GM23338 (cell line): ENCODE data around the gene SPINDOC. TPM values are rescaled to one million over a fixed set of nuclear protein-coding genes. Genes with fewer than 3 reads are reported as not detected.
A peak's percentile ranks its signal among the peaks of the same experiment; 100 is the strongest.

Experiments used
- ATAC-seq: fragments of 200-7000 bp; cut with Tn5 transposase; 3 replicates; pipeline ENCODE4 v1.9.1; 2020
- DNase-seq: peaks from one replicate; pipeline ENCODE4 v3.0.0-alpha.2; 2015; ENCODE audit warnings: low spot score
- H2AFZ ChIP-seq: fragments of 200-600 bp; sonication (generic); 2 replicates; pipeline ENCODE4 v1.8.0; 2016; ENCODE audit warnings: antibody characterized with exemption, mild to moderate bottlenecking, moderate library complexity
- H3F3A ChIP-seq: fragments of 200-600 bp; sonication (generic); replicated peaks from 2 replicates; pipeline ENCODE4 v1.8.0; 2017; ENCODE audit warnings: antibody characterized with exemption, mixed run types, low read depth
- H3K27ac ChIP-seq: fragments of 200-600 bp; sonication (generic); 2 replicates; pipeline ENCODE4 v1.6.1; 2016; ENCODE audit warnings: low read depth
- H3K27me3 ChIP-seq: fragments of 200-600 bp; sonication (generic); 2 replicates; pipeline ENCODE4 v1.8.0; 2016; ENCODE audit warnings: mild to moderate bottlenecking, mixed run types, moderate library complexity; ENCODE audit not compliant: insufficient read depth
- H3K36me3 ChIP-seq: fragments of 200-600 bp; sonication (generic); 2 replicates; pipeline ENCODE4 v1.8.0; 2016; ENCODE audit warnings: mild to moderate bottlenecking; ENCODE audit not compliant: insufficient read depth
- H3K4me1 ChIP-seq: fragments of 200-600 bp; sonication (generic); 2 replicates; pipeline ENCODE4 v1.8.0; 2016; ENCODE audit warnings: mild to moderate bottlenecking, moderate library complexity; ENCODE audit not compliant: insufficient read depth
- H3K4me2 ChIP-seq: fragments of 200-600 bp; sonication (generic); 2 replicates; pipeline ENCODE4 v1.7.1; 2017; ENCODE audit warnings: mixed run types
- H3K4me3 ChIP-seq: fragments of 200-600 bp; sonication (generic); 2 replicates; pipeline ENCODE4 v1.6.1; 2016; ENCODE audit warnings: mixed run types
- H3K79me2 ChIP-seq: fragments of 200-600 bp; sonication (generic); replicated peaks from 2 replicates; pipeline ENCODE4 v1.8.0; 2017; ENCODE audit warnings: mild to moderate bottlenecking; ENCODE audit not compliant: insufficient read depth
- H3K9me2 ChIP-seq: fragments of 200-600 bp; sonication (generic); 2 replicates; pipeline ENCODE4 v1.8.0; 2017; ENCODE audit not compliant: insufficient read depth
- H4K20me1 ChIP-seq: fragments of 200-600 bp; sonication (generic); replicated peaks from 2 replicates; pipeline ENCODE4 v1.8.0; 2017; ENCODE audit warnings: mild to moderate bottlenecking; ENCODE audit not compliant: insufficient read depth
- H3K27ac Mint-ChIP-seq: 2 replicates; pipeline ENCODE4 v1.8.0; 2020; ENCODE audit warnings: inconsistent platforms, mild to moderate bottlenecking, moderate library complexity, mixed read lengths
- H3K27me3 Mint-ChIP-seq: 3 replicates; pipeline ENCODE4 v1.8.0; 2022; ENCODE audit warnings: low read depth, mild to moderate bottlenecking, moderate library complexity, mixed read lengths, inconsistent platforms; ENCODE audit not compliant: insufficient read depth, poor library complexity
- H3K36me3 Mint-ChIP-seq: 3 replicates; pipeline ENCODE4 v1.8.0; 2021; ENCODE audit warnings: low read depth, mild to moderate bottlenecking, inconsistent platforms, moderate library complexity, mixed read lengths
- H3K4me1 Mint-ChIP-seq: 3 replicates; pipeline ENCODE4 v1.8.0; 2020; ENCODE audit warnings: mild to moderate bottlenecking, inconsistent platforms, mixed read lengths
- H3K4me3 Mint-ChIP-seq: 3 replicates; pipeline ENCODE4 v1.8.0; 2021; ENCODE audit warnings: moderate library complexity, mild to moderate bottlenecking, inconsistent platforms, mixed read lengths
- H3K9me3 Mint-ChIP-seq: 3 replicates; pipeline ENCODE4 v1.8.0; 2020; ENCODE audit warnings: moderate library complexity, mild to moderate bottlenecking, inconsistent platforms, mixed read lengths
- CREB1 ChIP-seq: fragments of 250-450 bp; sonication (Bioruptor Pico); IDR thresholded peaks from 2 replicates; pipeline ENCODE4 v1.5.0; 2020; ENCODE audit warnings: low read depth, mild to moderate bottlenecking, moderate library complexity
- EZH2 ChIP-seq: fragments of 200-600 bp; sonication (generic); IDR thresholded peaks from one replicate; pipeline ENCODE4 v1.8.0; 2017; ENCODE audit warnings: antibody characterized with exemption, mild to moderate bottlenecking, low read depth; ENCODE audit not compliant: unreplicated experiment
- POLR2AphosphoS5 ChIP-seq: IDR thresholded peaks from 2 replicates; pipeline ENCODE4 v1.6.1; 2016; ENCODE audit warnings: antibody characterized with exemption, low read depth
- STAT1 ChIP-seq: IDR thresholded peaks from one replicate; pipeline ENCODE4 v1.6.1; 2016; ENCODE audit warnings: antibody characterized with exemption; ENCODE audit not compliant: unreplicated experiment
- ZNF114 ChIP-seq: fragments of 250-450 bp; sonication (Bioruptor Pico); IDR thresholded peaks from 2 replicates; pipeline ENCODE4 v1.5.0; 2020; ENCODE audit warnings: mild to moderate bottlenecking, moderate library complexity
- ZNF331 ChIP-seq: fragments of 250-450 bp; sonication (Bioruptor Pico); IDR thresholded peaks from 2 replicates; pipeline ENCODE4 v1.5.0; 2020; ENCODE audit warnings: low read depth, mild to moderate bottlenecking, moderate library complexity
- polyA plus RNA-seq: library from polyadenylated mRNA; unstranded; fragments of >200 nt; fragmentation: Nextera tagmentation; extraction: Ambion mirVana; gene quantifications from 2 replicates; pipeline ENCODE4 v1.2.1, GENCODE V29; 2016
- total RNA-seq: library from RNA; depleted of rRNA; stranded (reverse); fragments of >200 nt; shearing (Covaris generic); gene quantifications from 2 replicates; pipeline ENCODE4 v1.2.3, GENCODE V29; 2014
- TF ChIP-seq, protein P1 (sequence below): IDR thresholded peaks from one replicate; pipeline ENCODE4 v1.6.1; 2018; ENCODE audit warnings: antibody characterized with exemption; ENCODE audit not compliant: unreplicated experiment
- TF ChIP-seq, protein P2 (sequence below), 2 experiments: fragments of 200-600 bp in 1 of 2; sonication (generic) in 1 of 2; conservative IDR thresholded peaks; 2 replicates each; pipeline versions ENCODE4 v1.5.1 to v1.6.1; 2016 to 2017; ENCODE audit warnings: antibody characterized with exemption in 2 of 2, low read depth in 2 of 2, mild to moderate bottlenecking in 2 of 2, moderate library complexity in 1 of 2

SPINDOC gene
- total and polyA plus RNA-seq, 2 experiments from 2014 or later: 9.4 to 84.7 TPM

DNA sequence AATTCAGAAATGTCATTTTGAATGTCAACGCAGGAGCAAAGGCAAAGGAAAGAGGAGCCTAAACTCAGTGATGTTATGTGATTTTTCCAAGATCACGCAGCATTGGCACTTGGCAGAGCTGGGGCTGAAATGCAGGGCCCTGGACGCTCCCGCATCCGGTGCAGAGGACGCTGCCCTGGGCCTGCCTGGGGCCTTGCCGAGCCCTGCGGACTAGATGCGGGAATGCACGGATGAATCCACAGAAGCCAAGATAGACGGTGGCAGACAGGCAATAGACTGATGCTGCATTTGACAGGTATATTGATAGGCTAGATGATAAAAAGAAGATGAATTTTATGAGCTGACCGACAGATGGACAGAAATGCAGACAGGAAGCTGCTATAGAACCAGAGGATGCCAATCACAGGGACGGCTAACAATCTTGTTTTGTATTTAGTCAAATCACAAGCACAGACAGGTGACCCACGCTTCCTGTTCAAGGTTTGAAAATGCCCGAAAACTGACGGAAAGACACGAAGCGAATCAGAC, 25.0 kb downstream of the SPINDOC start (continued):
- TF ChIP-seq, protein P1, sequence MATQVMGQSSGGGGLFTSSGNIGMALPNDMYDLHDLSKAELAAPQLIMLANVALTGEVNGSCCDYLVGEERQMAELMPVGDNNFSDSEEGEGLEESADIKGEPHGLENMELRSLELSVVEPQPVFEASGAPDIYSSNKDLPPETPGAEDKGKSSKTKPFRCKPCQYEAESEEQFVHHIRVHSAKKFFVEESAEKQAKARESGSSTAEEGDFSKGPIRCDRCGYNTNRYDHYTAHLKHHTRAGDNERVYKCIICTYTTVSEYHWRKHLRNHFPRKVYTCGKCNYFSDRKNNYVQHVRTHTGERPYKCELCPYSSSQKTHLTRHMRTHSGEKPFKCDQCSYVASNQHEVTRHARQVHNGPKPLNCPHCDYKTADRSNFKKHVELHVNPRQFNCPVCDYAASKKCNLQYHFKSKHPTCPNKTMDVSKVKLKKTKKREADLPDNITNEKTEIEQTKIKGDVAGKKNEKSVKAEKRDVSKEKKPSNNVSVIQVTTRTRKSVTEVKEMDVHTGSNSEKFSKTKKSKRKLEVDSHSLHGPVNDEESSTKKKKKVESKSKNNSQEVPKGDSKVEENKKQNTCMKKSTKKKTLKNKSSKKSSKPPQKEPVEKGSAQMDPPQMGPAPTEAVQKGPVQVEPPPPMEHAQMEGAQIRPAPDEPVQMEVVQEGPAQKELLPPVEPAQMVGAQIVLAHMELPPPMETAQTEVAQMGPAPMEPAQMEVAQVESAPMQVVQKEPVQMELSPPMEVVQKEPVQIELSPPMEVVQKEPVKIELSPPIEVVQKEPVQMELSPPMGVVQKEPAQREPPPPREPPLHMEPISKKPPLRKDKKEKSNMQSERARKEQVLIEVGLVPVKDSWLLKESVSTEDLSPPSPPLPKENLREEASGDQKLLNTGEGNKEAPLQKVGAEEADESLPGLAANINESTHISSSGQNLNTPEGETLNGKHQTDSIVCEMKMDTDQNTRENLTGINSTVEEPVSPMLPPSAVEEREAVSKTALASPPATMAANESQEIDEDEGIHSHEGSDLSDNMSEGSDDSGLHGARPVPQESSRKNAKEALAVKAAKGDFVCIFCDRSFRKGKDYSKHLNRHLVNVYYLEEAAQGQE: no peak
- TF ChIP-seq EZH2 (no peak), ZNF331 (CRISPR knock-in tag) (no peak), STAT1 (no peak)
- TF ChIP-seq, protein P2, sequence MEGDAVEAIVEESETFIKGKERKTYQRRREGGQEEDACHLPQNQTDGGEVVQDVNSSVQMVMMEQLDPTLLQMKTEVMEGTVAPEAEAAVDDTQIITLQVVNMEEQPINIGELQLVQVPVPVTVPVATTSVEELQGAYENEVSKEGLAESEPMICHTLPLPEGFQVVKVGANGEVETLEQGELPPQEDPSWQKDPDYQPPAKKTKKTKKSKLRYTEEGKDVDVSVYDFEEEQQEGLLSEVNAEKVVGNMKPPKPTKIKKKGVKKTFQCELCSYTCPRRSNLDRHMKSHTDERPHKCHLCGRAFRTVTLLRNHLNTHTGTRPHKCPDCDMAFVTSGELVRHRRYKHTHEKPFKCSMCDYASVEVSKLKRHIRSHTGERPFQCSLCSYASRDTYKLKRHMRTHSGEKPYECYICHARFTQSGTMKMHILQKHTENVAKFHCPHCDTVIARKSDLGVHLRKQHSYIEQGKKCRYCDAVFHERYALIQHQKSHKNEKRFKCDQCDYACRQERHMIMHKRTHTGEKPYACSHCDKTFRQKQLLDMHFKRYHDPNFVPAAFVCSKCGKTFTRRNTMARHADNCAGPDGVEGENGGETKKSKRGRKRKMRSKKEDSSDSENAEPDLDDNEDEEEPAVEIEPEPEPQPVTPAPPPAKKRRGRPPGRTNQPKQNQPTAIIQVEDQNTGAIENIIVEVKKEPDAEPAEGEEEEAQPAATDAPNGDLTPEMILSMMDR (conservative IDR thresholded peaks at IDR 0.05; ENCODE audit: low read depth in 2 of 2): no peak

DNA sequence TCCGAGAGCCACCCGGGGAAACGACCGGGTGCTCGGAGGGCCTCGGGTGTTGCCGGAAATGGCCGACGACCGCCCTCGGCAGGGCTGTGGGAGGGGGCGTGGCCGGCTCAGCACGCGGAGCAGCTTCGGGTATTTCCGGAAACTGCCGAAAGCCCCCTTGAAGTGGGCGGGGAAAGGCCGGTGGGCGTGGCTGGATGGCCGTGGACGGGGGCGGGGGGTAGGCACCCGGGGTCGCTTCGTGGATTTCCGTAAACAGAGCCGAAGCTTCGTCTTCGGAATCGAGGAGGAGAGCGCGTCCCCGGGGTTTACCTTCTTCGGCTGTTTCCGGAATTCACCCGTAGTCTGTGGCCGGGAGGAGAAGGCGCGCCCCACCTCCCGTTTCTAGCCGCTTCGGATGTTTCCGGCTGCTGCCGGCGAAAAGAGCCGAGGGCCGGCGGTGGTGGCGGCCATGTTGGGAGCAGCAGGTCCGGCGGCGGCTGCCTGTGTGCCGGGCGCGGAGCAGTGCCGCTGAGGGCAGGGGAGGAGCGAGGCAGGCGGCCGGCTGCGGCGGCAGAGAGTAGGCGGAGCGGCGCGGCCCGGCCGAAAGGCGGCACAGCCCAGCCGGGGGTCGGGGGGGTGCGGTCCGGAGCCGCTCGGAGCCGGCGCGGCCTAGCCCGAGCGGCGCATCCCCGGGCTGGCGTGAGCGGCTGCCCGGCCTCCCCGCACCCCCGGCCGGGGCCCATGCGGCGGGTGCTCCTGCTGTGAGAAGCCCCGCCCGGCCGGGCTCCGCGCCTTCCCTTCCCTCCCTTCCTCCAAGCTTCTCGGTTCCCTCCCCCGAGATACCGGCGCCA, 25.6 kb downstream of the SPINDOC start, which contains the start of gene MARK2:
Gene MARK2 (plus strand): TSS at position 433 of the 830 bp plus-strand sequence. CDS start 397 bp downstream, at position 830.
- peaks cover 34% of the 10 kb centered on the region for H4K20me1 ChIP-seq
- peaks cover 9% of the 10 kb centered on the region for H3K27me3 Mint-ChIP-seq
- peak within 1 kb of the TSS; percentile 71 for H3K27ac Mint-ChIP-seq
- H3K36me3 Mint-ChIP-seq: peaks cover 10% of the 10 kb centered on the region; the same call in 2 of the 3 replicates
- no peaks in the 10 kb centered on the region for H3K36me3 ChIP-seq
- H3K4me1 Mint-ChIP-seq: peaks cover 59% of the 10 kb centered on the region
- peak within 1 kb of the TSS; percentile 97 for H3K4me2 ChIP-seq
- peak within 1 kb of the TSS; percentile 0; the same call in 1 of the 2 replicates for H2AFZ ChIP-seq
- ATAC-seq (peak; percentile 67), DNase-seq (peak; percentile 99)
- no peaks in the 10 kb centered on the region for H3K9me3 Mint-ChIP-seq
- H3K4me3 ChIP-seq: peak within 1 kb of the TSS; percentile 93
- peak within 1 kb of the TSS; percentile 92 for H3K4me3 Mint-ChIP-seq
- TF ChIP-seq, protein P1: no peak
- TF ChIP-seq CREB1 (CRISPR knock-in tag): no peak
- no peak for TF ChIP-seq ZNF114 (CRISPR knock-in tag)
- TF ChIP-seq STAT1: no peak
- peak; percentile 69 for TF ChIP-seq POLR2AphosphoS5
- no peak for TF ChIP-seq ZNF331 (CRISPR knock-in tag)
- H3K79me2 ChIP-seq: peaks cover 47% of the 10 kb centered on the region
- no peaks in the 10 kb centered on the region for H3K27me3 ChIP-seq
- H3K4me1 ChIP-seq: peaks cover 50% of the 10 kb centered on the region
- peak within 1 kb of the TSS; percentile 39 for H3K27ac ChIP-seq
- no peaks in the 10 kb centered on the region for H3K9me2 ChIP-seq
- H3F3A ChIP-seq: peaks cover 9% of the 10 kb centered on the region
